ENCODE measurements around the gene CS. TPM values are rescaled to one million over a fixed set of nuclear protein-coding genes. Genes with fewer than 3 reads are reported as not detected.
"Not testable (repeated sequence)": the region's sequence is repeated elsewhere in the genome, so short reads cannot be mapped to it uniquely, and the experiment has no call there.

The CS gene
- polyA plus RNA-seq, 1 of the 3 experiments (the other 2 are of a cell fraction) = 121 TPM

DNA sequence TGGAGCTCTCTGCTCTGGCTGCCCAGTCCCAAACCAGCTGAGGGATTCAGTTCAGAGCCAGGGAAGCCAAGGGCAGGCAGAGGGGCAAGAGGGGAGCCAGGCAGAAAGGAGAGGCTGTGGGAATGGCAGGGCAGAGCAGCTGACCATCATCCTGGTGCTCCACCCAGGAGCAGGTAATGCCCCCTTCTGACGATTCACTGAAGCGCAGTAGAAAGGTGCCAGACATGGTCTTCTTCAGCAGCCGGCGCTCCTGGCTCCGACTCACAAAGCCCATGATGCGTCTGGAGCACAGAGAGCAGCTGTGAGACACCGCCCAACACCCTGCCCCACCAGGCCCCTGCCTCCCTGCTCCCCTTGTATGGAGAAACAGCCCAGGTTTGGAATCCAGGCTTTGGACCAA, 46.5 kb upstream of the CS start:
- H3K27me3 ChIP-seq (ENCODE audit: insufficient read depth) = no peaks in the 10 kb centered on the region
- no peaks in the 10 kb centered on the region for H4K20me1 ChIP-seq (ENCODE audit: insufficient read depth)
- CTCF ChIA-PET = interaction anchor here (0.9 kb wide), 1 partner anchor 157 kb away, joined by 3 read pairs; the partner anchor contains the start of gene SMARCC2
- no peaks in the 10 kb centered on the region for H3K9me3 ChIP-seq
- no peak overlapping the region for H3K27ac ChIP-seq (ENCODE audit: low read depth in 2 of 2, low read length in 1 of 2)
- H3K4me1 ChIP-seq (ENCODE audit: control insufficient read depth in 1 of 2, insufficient read depth in 2 of 2, low read depth in 1 of 2, low read length in 1 of 2) = no peaks in the 10 kb centered on the region
- POLR2A ChIA-PET = interaction anchor here (0.6 kb wide), 3 partner anchors 12 to 1172 kb away, joined by 3 to 8 read pairs (median 3); no protein-coding TSS in a partner anchor
- H3K4me3 ChIP-seq (ENCODE audit: low read depth in 2 of 2, low read length in 1 of 2) = no peak overlapping the region
- WGBS (ENCODE audit: low lambda C conversion rate) = 84% methylated on average over 2 of the region's 7 CpGs
- no peaks in the 10 kb centered on the region for H3K79me2 ChIP-seq (ENCODE audit: insufficient read depth)
- no peak overlapping the region for H3K9ac ChIP-seq
- no peak for DNase-seq
- no peak overlapping the region for H3K4me2 ChIP-seq
- no peak overlapping the region for H2AFZ ChIP-seq (ENCODE audit: low read depth)
- TF ChIP-seq SMC3 (IDR thresholded peaks at IDR 0.05; ENCODE audit: low read depth, low read length) = no peak
- TF ChIP-seq, protein P1, sequence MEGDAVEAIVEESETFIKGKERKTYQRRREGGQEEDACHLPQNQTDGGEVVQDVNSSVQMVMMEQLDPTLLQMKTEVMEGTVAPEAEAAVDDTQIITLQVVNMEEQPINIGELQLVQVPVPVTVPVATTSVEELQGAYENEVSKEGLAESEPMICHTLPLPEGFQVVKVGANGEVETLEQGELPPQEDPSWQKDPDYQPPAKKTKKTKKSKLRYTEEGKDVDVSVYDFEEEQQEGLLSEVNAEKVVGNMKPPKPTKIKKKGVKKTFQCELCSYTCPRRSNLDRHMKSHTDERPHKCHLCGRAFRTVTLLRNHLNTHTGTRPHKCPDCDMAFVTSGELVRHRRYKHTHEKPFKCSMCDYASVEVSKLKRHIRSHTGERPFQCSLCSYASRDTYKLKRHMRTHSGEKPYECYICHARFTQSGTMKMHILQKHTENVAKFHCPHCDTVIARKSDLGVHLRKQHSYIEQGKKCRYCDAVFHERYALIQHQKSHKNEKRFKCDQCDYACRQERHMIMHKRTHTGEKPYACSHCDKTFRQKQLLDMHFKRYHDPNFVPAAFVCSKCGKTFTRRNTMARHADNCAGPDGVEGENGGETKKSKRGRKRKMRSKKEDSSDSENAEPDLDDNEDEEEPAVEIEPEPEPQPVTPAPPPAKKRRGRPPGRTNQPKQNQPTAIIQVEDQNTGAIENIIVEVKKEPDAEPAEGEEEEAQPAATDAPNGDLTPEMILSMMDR (IDR thresholded peaks at IDR 0.05) = peak; percentile 12; the same call in 1 of the 2 replicates
- peaks cover 4% of the 10 kb centered on the region for H3F3A ChIP-seq (replicated peaks; ENCODE audit: insufficient read depth)
- H3K9me2 ChIP-seq = no peaks in the 10 kb centered on the region
- peaks cover 61 to 67% of the 10 kb centered on the region in 2 experiments for H3K36me3 ChIP-seq (replicated peaks in 1 of 2; ENCODE audit: control insufficient read depth in 1 of 2, insufficient read depth in 2 of 2, low read length in 1 of 2)

DNA sequence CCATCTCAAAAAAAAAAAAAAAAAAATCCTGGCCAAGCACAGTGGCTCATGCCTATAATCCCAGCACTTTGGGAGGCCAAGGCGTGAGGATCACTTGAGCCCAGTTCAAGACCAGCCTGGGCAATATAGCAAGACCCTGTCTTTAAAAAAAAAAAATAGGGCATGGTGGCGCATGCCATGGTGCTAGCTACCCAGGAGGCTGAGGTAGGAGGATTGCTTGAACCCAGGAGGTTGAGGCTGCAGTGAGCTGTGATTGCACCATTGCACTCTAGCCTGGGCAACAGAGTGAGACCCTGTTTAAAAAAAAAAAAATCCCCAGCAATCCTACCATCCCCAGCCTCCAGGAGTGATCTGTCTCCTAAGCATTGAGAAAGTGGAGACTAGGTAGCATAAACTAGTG, 42.2 kb upstream of the CS start:
- H2AFZ ChIP-seq (ENCODE audit: low read depth); H3K9me3 ChIP-seq; H3K9me2 ChIP-seq; H3K27ac ChIP-seq (ENCODE audit: low read depth in 2 of 2, low read length in 1 of 2); H3K4me1 ChIP-seq (ENCODE audit: control insufficient read depth in 1 of 2, insufficient read depth in 2 of 2, low read depth in 1 of 2, low read length in 1 of 2); H3K79me2 ChIP-seq (ENCODE audit: insufficient read depth); DNase-seq; POLR2A ChIA-PET; H3K4me3 ChIP-seq (ENCODE audit: low read depth in 2 of 2, low read length in 1 of 2); H4K20me1 ChIP-seq (ENCODE audit: insufficient read depth); H3K9ac ChIP-seq; H3K27me3 ChIP-seq (ENCODE audit: insufficient read depth); H3K4me2 ChIP-seq: not testable (repeated sequence)
- peaks cover 10% of the 10 kb centered on the region for H3F3A ChIP-seq (replicated peaks; ENCODE audit: insufficient read depth)
- CTCF ChIA-PET = interaction anchor here (0.8 kb wide), 1 partner anchor 84 kb away, joined by 3 read pairs; the partner anchor contains the start of gene ANKRD52
- 94% methylated on average over 2 of the region's 2 CpGs for WGBS (ENCODE audit: low lambda C conversion rate)
- peaks cover 31 to 40% of the 10 kb centered on the region in 2 experiments for H3K36me3 ChIP-seq (replicated peaks in 1 of 2; ENCODE audit: control insufficient read depth in 1 of 2, insufficient read depth in 2 of 2, low read length in 1 of 2)

DNA sequence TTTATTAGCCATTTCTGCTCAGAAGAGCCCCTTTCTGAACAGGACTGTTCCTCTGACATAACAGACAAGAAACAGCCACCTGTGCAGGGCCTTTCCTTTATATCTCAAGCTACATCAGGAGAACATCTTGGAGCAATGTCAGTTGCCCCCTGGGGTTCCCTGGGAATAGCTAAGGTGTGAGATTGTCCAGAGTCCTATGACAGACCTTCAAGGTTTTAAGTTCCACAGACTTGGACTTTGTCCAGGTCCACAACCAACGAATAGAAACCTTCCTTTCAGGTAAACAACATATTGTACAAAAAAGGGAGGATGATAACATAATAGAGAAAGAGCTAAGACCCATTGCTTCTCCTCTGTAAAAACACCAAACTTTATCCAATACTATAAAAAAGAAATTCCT, 41.5 kb upstream of the CS start:
- H2AFZ ChIP-seq (ENCODE audit: low read depth) = no peak overlapping the region
- no peaks in the 10 kb centered on the region for H3K9me3 ChIP-seq
- H3K27me3 ChIP-seq (ENCODE audit: insufficient read depth) = no peaks in the 10 kb centered on the region
- no peak overlapping the region for H3K4me3 ChIP-seq (ENCODE audit: low read depth in 2 of 2, low read length in 1 of 2)
- ChIA-PET POLR2A (no interaction called here), CTCF (interaction anchor here (0.8 to 2.2 kb wide), 2 partner anchors 84 to 123 kb away, joined by 3 to 7 read pairs; partner anchors contain the start of gene ANKRD52)
- H3K79me2 ChIP-seq (ENCODE audit: insufficient read depth) = no peaks in the 10 kb centered on the region
- no peak overlapping the region for H3K4me2 ChIP-seq
- no peak for DNase-seq
- H4K20me1 ChIP-seq (ENCODE audit: insufficient read depth) = no peaks in the 10 kb centered on the region
- no peak overlapping the region for H3K9ac ChIP-seq
- no peaks in the 10 kb centered on the region; a peak in 1 of 4 replicates for H3K4me1 ChIP-seq (ENCODE audit: control insufficient read depth in 1 of 2, insufficient read depth in 2 of 2, low read depth in 1 of 2, low read length in 1 of 2)
- peaks cover 26 to 35% of the 10 kb centered on the region in 2 experiments for H3K36me3 ChIP-seq (replicated peaks in 1 of 2; ENCODE audit: control insufficient read depth in 1 of 2, insufficient read depth in 2 of 2, low read length in 1 of 2)
- H3F3A ChIP-seq (replicated peaks; ENCODE audit: insufficient read depth) = peaks cover 10% of the 10 kb centered on the region
- no peak overlapping the region for H3K27ac ChIP-seq (ENCODE audit: low read depth in 2 of 2, low read length in 1 of 2)
- no peaks in the 10 kb centered on the region for H3K9me2 ChIP-seq
- WGBS (ENCODE audit: low lambda C conversion rate) = 13% methylated on average over 1 of the region's 1 CpG
- TF ChIP-seq, protein P1 (IDR thresholded peaks at IDR 0.05) = no peak
- no peak for TF ChIP-seq RFX5 (IDR thresholded peaks at IDR 0.05; ENCODE audit: low read length)
- TF ChIP-seq RXRA (IDR thresholded peaks at IDR 0.05; ENCODE audit: borderline replicate concordance, low read depth) = no peak
- no peak for TF ChIP-seq TCF12 (IDR thresholded peaks at IDR 0.05)
- TF ChIP-seq EZH2phosphoT487 (IDR thresholded peaks at IDR 0.05; ENCODE audit: borderline replicate concordance, low read depth) = no peak
- TF ChIP-seq MXI1 (IDR thresholded peaks at IDR 0.05; ENCODE audit: low read depth, low read length) = no peak
- no peak for TF ChIP-seq RCOR1 (IDR thresholded peaks at IDR 0.05; ENCODE audit: low read length)
- no peak for TF ChIP-seq POLR2AphosphoS5 (IDR thresholded peaks at IDR 0.05; ENCODE audit: low read depth, low read length)
- TF ChIP-seq TAF1 (IDR thresholded peaks at IDR 0.05; ENCODE audit: borderline replicate concordance, low read depth, low read length) = no peak
- TF ChIP-seq, protein P2, sequence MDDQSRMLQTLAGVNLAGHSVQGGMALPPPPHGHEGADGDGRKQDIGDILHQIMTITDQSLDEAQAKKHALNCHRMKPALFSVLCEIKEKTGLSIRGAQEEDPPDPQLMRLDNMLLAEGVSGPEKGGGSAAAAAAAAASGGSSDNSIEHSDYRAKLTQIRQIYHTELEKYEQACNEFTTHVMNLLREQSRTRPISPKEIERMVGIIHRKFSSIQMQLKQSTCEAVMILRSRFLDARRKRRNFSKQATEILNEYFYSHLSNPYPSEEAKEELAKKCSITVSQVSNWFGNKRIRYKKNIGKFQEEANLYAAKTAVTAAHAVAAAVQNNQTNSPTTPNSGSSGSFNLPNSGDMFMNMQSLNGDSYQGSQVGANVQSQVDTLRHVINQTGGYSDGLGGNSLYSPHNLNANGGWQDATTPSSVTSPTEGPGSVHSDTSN (IDR thresholded peaks at IDR 0.05) = no peak
- TF ChIP-seq, protein P3, sequence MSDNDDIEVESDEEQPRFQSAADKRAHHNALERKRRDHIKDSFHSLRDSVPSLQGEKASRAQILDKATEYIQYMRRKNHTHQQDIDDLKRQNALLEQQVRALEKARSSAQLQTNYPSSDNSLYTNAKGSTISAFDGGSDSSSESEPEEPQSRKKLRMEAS (IDR thresholded peaks at IDR 0.05; ENCODE audit: low read depth) = no peak
- TF ChIP-seq JUND (IDR thresholded peaks at IDR 0.05) = no peak
- no peak for TF ChIP-seq SMC3 (IDR thresholded peaks at IDR 0.05; ENCODE audit: low read depth, low read length)
- TF ChIP-seq FOXJ3 (CRISPR knock-in tag; IDR thresholded peaks at IDR 0.05) = no peak
- no peak for TF ChIP-seq SIN3A (IDR thresholded peaks at IDR 0.05; ENCODE audit: borderline replicate concordance, low read depth, low read length)
- TF ChIP-seq, protein P4, sequence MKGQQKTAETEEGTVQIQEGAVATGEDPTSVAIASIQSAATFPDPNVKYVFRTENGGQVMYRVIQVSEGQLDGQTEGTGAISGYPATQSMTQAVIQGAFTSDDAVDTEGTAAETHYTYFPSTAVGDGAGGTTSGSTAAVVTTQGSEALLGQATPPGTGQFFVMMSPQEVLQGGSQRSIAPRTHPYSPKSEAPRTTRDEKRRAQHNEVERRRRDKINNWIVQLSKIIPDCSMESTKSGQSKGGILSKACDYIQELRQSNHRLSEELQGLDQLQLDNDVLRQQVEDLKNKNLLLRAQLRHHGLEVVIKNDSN (IDR thresholded peaks at IDR 0.05; ENCODE audit: borderline replicate concordance, low read depth) = no peak

Data from SK-N-SH (cell line).